Esophagus (tissue), 2 donors: ENCODE measurements around the gene CCNG2. TPM values are rescaled to one million over a fixed set of nuclear protein-coding genes. Genes with fewer than 3 reads are reported as not detected.

Experiments
- H3K27ac ChIP-seq, 2 donors: one replicate each; pipeline ENCODE4 v1.5.1; 2013; ENCODE audit warnings: low read depth in 2 of 2, mild to moderate bottlenecking in 2 of 2, inconsistent platforms in 1 of 2, low read length in 1 of 2, moderate library complexity in 1 of 2
- H3K27me3 ChIP-seq, 2 donors: one replicate each; pipeline ENCODE4 v1.6.1; 2013; ENCODE audit warnings: low read length in 2 of 2, control low read depth in 1 of 2, mild to moderate bottlenecking in 1 of 2; ENCODE audit not compliant: insufficient read depth in 2 of 2, control insufficient read depth in 1 of 2
- H3K36me3 ChIP-seq, 2 donors: one replicate each; pipeline ENCODE4 v1.6.1; 2013; ENCODE audit warnings: low read length in 1 of 2; ENCODE audit not compliant: control insufficient read depth in 2 of 2, insufficient read depth in 2 of 2
- H3K4me1 ChIP-seq, 2 donors: one replicate each; pipeline ENCODE4 v1.6.1; 2013; ENCODE audit warnings: low read length in 1 of 2; ENCODE audit not compliant: control insufficient read depth in 2 of 2, insufficient read depth in 2 of 2
- H3K4me3 ChIP-seq, 2 donors: one replicate each; pipeline ENCODE4 v1.5.1; 2013; ENCODE audit warnings: low read length in 2 of 2, mild to moderate bottlenecking in 2 of 2, low read depth in 1 of 2, moderate library complexity in 1 of 2
- H3K9me3 ChIP-seq, 2 donors: one replicate each; pipeline ENCODE4 v1.6.1; 2013; ENCODE audit warnings: mild to moderate bottlenecking in 2 of 2, low read depth in 1 of 2, low read length in 1 of 2, moderate library complexity in 1 of 2; ENCODE audit not compliant: control insufficient read depth in 2 of 2, insufficient read depth in 1 of 2
- WGBS, 2 donors: extraction: QIAGEN DNeasy Blood & Tissue Kit; methylation state at CpG; one replicate each; pipeline ENCODE4 v1.1.7; 2013; 5-methylcytosine and 5-hydroxymethylcytosine counted together
- polyA plus RNA-seq, 2 donors: library from polyadenylated mRNA; stranded (reverse); fragments of 200-250 nt; gene quantifications; one replicate each; pipeline ENCODE4 v1.2.3, GENCODE V29; 2013
- donor health status: healthy with polysubstance abuse.
- donor health status: Bipolar disorder and iron deficiency.

The CCNG2 gene
- polyA plus RNA-seq, 2 donors, result 64.9 to 134 TPM

GRCh38 chr4:77154761-77155499, 2.1 kb upstream of the CCNG2 start:
- peak overlapping the region in 1 of 2 donors; percentile 16 for H3K27ac ChIP-seq
- no peaks in the 10 kb centered on the region for H3K36me3 ChIP-seq
- H3K4me3 ChIP-seq, result no peak overlapping the region
- WGBS, 2 donors, result 63 to 69% methylated on average over 4 of the region's 4 CpGs
- H3K4me1 ChIP-seq, result peaks cover 0 to 2% of the 10 kb centered on the region in 2 donors
- no peaks in the 10 kb centered on the region for H3K9me3 ChIP-seq
- H3K27me3 ChIP-seq, result no peaks in the 10 kb centered on the region

- WGBS, 2 donors, result 30 to 33% methylated on average over 15 of the region's 15 CpGs
- H3K4me1 ChIP-seq, result peaks cover 0 to 2% of the 10 kb centered on the region in 2 donors
- H3K27ac ChIP-seq, result no peak overlapping the region
- H3K36me3 ChIP-seq, result no peaks in the 10 kb centered on the region
- H3K9me3 ChIP-seq, result no peaks in the 10 kb centered on the region
- no peaks in the 10 kb centered on the region for H3K27me3 ChIP-seq
- peak overlapping the region in 1 of 2 donors; percentile 83 for H3K4me3 ChIP-seq
Observed at GRCh38 chr4:77155631-77156452, 1.2 kb upstream of the CCNG2 start.

- H3K4me1 ChIP-seq, result peaks cover 0 to 2% of the 10 kb centered on the region in 2 donors
- 0% methylated on average over 17 of the region's 17 CpGs for WGBS, 2 donors
- H3K9me3 ChIP-seq, result no peaks in the 10 kb centered on the region
- H3K36me3 ChIP-seq, result no peaks in the 10 kb centered on the region
- peak overlapping the region; percentile 83 to 99 for H3K4me3 ChIP-seq
- H3K27me3 ChIP-seq, result no peaks in the 10 kb centered on the region
- peak overlapping the region; percentile 91 to 97 for H3K27ac ChIP-seq
Observed at GRCh38 chr4:77156533-77156911, 485 bp upstream of the CCNG2 start.

DNA sequence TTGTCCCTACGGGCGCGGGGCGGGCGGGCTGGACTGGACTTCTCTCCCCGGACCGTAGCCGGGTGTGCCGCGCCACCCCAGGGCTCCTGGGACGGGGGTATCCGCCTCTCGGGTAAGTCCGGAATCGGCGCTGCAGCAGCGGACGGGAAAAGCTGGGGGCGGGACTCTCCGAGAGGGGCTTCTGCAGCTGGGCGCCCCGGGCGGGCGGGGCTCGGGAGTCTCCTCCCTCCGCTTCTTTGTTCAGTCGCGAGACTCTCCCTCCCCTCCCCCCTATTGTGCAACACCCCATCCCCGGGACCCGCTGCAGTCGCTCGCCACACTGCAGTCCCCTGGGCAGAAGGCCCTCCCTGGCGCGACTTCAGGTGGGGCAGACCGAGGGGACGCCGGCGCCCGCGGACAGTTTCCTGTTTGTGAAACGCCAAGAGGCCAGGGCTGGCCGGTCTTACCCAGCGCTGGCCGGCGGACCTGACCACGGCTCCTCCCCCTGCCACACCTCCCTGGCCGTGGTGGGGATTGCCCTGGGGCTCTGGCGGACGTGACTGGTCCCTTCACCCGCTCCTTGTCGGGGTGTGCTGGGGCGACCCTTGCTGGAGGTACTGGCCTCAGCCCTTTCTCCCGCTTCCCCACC, 966 bp downstream of the CCNG2 start:
- H3K4me3 ChIP-seq, result peak overlapping the region; percentile 83 to 99
- H3K4me1 ChIP-seq, result peaks cover 0 to 2% of the 10 kb centered on the region in 2 donors
- peaks cover 0 to 3% of the 10 kb centered on the region in 2 donors for H3K36me3 ChIP-seq
- H3K27me3 ChIP-seq, result no peaks in the 10 kb centered on the region
- 0 to 1% methylated on average over 36 to 53 of the region's 53 CpGs for WGBS, 2 donors
- no peaks in the 10 kb centered on the region for H3K9me3 ChIP-seq
- H3K27ac ChIP-seq, result peak overlapping the region; percentile 91 to 97

GRCh38 chr4:77158487-77158861, 1.5 kb downstream of the CCNG2 start:
- peak overlapping the region; percentile 91 to 97 for H3K27ac ChIP-seq
- WGBS, 2 donors, result 5 to 7% methylated on average over 6 of the region's 6 CpGs
- H3K36me3 ChIP-seq, result peaks cover 0 to 3% of the 10 kb centered on the region in 2 donors
- no peaks in the 10 kb centered on the region for H3K9me3 ChIP-seq
- H3K27me3 ChIP-seq, result no peaks in the 10 kb centered on the region
- peaks cover 0 to 2% of the 10 kb centered on the region in 2 donors for H3K4me1 ChIP-seq
- H3K4me3 ChIP-seq, result peak overlapping the region; percentile 83 to 99

DNA sequence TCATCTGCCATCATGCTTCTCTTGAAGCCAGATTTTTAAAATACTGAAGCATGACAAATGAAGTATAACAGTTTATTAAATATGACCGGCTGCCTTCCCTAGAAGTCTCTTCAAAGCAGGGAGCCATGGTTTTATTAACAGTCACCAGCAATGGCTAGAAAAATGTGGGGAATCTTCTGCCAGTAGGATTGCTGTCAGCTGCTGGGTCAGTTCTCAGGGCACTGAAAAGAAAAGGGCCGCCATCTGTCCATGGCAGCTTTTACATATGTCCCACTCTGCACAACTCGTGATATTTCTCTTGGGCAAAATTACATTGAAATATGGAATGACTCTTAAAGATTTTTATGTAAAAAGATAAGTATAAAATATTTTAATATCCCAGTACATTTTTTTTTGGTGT, 2.8 kb downstream of the CCNG2 start:
- Histone ChIP-seq H3K4me1 (no peaks in the 10 kb centered on the region), H3K36me3 (peaks cover 0 to 3% of the 10 kb centered on the region in 2 donors), H3K27me3 (no peaks in the 10 kb centered on the region), H3K9me3 (no peaks in the 10 kb centered on the region), H3K4me3 (peak overlapping the region in 1 of 2 donors; percentile 83), H3K27ac (peak overlapping the region; percentile 20 to 33)
- 44 to 68% methylated on average over 3 of the region's 3 CpGs for WGBS, 2 donors

DNA sequence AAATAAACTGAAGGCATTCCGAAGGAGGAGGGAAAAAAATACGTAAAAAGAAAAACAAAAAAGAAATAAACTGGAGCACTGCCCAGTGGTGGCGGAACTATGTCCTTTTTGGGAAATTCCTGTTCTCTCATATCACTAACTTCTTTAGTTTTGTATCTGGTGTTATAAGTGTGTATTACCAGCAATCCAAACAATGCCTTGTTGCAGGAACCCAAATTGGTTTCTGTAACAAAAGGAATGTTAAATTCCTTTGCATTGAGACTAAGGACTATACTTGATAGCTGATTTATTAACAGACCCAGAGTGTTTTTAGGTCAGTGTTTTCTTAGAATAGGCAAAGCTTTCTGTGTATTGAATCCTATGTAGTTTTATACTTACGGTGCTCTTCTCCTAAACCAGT, 6.6 kb downstream of the CCNG2 start:
- Histone ChIP-seq H3K27me3 (no peaks in the 10 kb centered on the region), H3K9me3 (no peaks in the 10 kb centered on the region), H3K4me1 (no peaks in the 10 kb centered on the region), H3K27ac (no peak overlapping the region), H3K36me3 (peaks cover 0 to 3% of the 10 kb centered on the region in 2 donors), H3K4me3 (peak overlapping the region in 1 of 2 donors; percentile 41)
- 57 to 71% methylated on average over 4 of the region's 4 CpGs for WGBS, 2 donors

- Histone ChIP-seq H3K27me3 (no peaks in the 10 kb centered on the region), H3K9me3 (no peaks in the 10 kb centered on the region), H3K4me3 (no peak overlapping the region), H3K27ac (no peak overlapping the region), H3K4me1 (no peaks in the 10 kb centered on the region), H3K36me3 (peaks cover 0 to 2% of the 10 kb centered on the region in 2 donors)
- 71 to 78% methylated on average over 1 of the region's 1 CpG for WGBS, 2 donors
Observed at GRCh38 chr4:77167173-77167572, 10.2 kb downstream of the CCNG2 start.

DNA sequence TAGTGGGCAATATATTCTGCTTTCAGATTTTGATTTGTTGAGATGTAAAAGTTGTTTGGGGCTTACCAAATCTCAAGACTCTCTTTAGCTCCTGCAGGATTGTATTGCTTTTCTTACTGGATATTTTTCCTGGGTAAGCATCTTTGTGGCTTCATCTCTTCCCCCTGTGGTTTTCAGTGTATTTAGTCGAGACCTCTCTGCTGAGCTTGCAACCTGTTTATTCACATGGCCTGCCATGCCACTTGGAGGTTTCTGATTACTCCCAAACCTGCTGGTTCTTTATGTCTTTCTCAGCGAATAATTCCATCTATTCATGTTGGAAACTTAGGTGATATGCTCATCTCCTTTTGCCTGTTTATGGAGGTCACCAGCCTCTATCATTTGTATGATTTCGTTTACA, 10.9 kb downstream of the CCNG2 start:
- no peaks in the 10 kb centered on the region for H3K4me1 ChIP-seq
- WGBS, 2 donors, result 80% methylated on average over 3 of the region's 3 CpGs
- H3K27ac ChIP-seq, result no peak overlapping the region
- H3K36me3 ChIP-seq, result peaks cover 0 to 2% of the 10 kb centered on the region in 2 donors
- H3K9me3 ChIP-seq, result no peaks in the 10 kb centered on the region
- H3K27me3 ChIP-seq, result no peaks in the 10 kb centered on the region
- no peak overlapping the region for H3K4me3 ChIP-seq
